Stimulated activated CD8-positive, alpha-beta memory T cell treated with anti-CD3 and anti-CD28 coated beads, Interleukin-2, amount 100 ng/mL, for 1 hour (primary cell): ENCODE data around the gene OR5D18.
"Not testable (repeated sequence)": the region's sequence is repeated elsewhere in the genome, so short reads cannot be mapped to it uniquely, and the experiment has no call there.

Source experiments
- DNase-seq, 2 donors: peaks; one replicate each; pipeline ENCODE4 v3.0.0-alpha.2; 2020; ENCODE audit warnings: low read depth in 2 of 2

Gene OR5D18

DNA sequence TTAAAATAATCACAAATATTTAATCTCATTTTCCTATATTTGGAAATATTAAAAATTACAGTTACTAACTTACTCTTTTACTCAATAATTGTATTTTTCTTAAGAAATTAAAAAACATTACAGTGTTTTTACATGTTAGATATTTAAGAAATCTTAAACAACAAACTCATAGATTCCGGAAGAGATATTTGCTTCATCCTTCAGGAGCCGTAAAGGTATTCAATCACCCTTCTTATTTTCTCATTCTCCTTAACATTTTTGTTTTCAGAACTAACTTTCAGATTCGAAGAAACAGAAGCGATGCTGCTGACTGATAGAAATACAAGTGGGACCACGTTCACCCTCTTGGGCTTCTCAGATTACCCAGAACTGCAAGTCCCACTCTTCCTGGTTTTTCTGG lies at the start of gene OR5D18:
Gene OR5D18, plus strand, starts transcription at position 301 of the 400 bp plus-strand sequence. Its CDS starts 0 bp downstream, at position 301.
- DNase-seq = no peak

- no peak for DNase-seq
These were observed 46.3 kb upstream of the OR5D18 start, which contains the start of gene OR5D13 for GRCh38 chr11:55773138-55773537. OR5D13 (plus strand) TSS chr11:55773438; CDS start chr11:55773438, 0 bp downstream.

DNA sequence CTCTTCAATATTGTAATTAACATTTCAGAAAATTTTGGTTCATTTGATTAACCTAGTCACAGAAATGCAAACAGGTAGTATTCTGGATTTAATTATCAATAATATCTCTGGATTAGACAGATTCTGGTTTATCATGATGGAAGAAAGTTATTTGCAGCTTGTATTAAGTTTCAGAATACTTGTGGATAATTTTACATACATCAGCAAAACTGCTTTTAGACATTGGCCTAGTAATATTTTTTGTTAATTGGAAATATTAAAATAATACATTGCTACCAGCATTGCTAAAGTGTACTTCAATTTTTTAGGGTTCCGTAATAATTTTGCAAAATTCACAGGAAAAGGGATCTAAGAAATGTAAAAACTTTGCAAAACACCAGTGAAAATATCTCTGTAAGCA lies 27.8 kb upstream of the OR5D18 start:
- no peak for DNase-seq

DNA sequence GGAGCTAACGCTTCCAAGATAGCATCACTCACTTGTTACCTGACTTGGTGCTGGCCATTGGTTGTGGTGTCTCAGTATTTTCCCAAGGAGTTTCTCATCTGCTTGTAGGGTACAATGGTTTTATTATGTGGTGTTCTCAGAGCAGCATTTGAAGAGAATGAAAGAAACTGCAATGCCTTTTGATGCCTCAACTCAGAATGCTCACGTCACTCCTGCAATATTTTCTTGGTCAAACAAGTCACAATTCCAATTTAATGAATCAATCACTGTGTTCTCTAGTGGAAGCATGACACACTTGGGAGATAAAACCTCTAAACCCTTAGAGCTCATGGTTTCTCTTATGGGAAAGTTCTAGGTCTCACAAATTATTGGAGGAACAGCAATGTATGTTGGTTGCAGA lies 26.1 kb upstream of the OR5D18 start:
- DNase-seq = no peak

DNA sequence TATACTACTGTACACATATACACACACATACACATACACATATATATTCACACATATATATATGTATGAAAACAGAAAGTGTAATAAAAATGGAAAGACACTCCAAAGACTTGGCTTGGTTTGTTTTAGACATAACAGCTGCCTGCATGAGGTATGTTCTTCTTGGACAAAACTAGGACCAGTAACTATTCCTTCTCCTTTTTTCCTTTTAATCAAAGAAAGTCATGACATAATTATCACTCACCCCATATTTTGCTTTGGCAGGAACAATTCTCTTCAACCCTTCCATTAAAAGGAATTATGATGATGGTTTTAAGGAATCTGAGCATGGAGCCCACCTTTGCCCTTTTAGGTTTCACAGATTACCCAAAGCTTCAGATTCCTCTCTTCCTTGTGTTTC lies 24.2 kb upstream of the OR5D18 start, which contains the start of gene OR5D14:
Gene OR5D14, plus strand, starts transcription at position 301 of the 400 bp plus-strand sequence. Its CDS starts 0 bp downstream, at position 301.
- no peak for DNase-seq

DNA sequence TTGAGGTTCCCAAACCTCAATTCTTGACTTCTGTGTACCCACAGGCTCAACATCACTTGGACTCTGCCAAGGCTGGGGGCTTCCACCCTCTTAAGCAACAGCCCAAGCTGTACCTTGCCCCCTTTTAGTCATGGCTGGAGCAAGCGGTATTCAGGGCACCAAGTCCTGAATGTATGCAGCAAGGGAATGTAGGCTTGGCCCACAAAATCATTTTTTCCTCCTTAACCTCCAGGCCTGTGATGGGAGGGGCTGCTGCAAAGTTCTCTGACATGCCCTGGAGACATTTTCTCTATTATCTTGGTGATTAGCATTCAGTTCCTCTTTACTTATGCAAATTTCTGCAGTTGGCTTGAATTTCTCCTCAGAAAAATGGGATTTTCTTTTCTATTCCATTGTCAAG lies 13.2 kb upstream of the OR5D18 start:
- no peak for DNase-seq

DNA sequence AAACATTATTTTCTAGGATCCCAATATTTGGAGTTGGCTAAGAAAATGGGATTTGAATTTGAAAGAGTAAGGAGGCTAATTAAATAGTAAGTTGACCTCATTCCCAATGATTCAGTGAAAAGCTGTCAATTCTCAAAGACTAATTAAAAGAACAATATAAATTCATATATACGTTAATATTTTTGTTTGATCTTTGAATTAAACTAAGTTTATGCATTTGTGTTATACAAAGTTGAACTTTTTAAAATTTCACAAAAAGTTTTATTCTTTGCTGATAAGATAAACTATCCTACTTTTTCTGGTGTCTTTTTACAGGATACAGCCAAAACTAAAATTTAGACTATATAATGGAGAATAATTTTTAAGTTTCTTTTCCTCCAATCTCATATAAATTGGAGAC lies 8.4 kb upstream of the OR5D18 start, which contains the start of gene OR5L1:
Gene OR5L1, plus strand, starts transcription at position 301 of the 400 bp plus-strand sequence. CDS start 100 bp downstream, outside the sequence.
- DNase-seq = no peak

- DNase-seq = no peak
These were observed 7.5 kb downstream of the OR5D18 start, which contains the start of gene OR5L2 for GRCh38 chr11:55826919-55827318. OR5L2 (plus strand) TSS chr11:55827219; CDS start chr11:55827219, 0 bp downstream.

GRCh38 chr11:55838452-55838851 lies 19.0 kb downstream of the OR5D18 start, which contains the start of gene OR5D16:
OR5D16 (plus strand) TSS chr11:55838752; CDS start chr11:55838752, 0 bp downstream.
- DNase-seq = no peak

- no peak for DNase-seq
These were observed 28.0 kb downstream of the OR5D18 start for GRCh38 chr11:55847453-55847852.

- DNase-seq = no peak
These were observed 29.6 kb downstream of the OR5D18 start for GRCh38 chr11:55849037-55849436.

- DNase-seq = no peak
These were observed 32.7 kb downstream of the OR5D18 start for GRCh38 chr11:55852141-55852540.

DNA sequence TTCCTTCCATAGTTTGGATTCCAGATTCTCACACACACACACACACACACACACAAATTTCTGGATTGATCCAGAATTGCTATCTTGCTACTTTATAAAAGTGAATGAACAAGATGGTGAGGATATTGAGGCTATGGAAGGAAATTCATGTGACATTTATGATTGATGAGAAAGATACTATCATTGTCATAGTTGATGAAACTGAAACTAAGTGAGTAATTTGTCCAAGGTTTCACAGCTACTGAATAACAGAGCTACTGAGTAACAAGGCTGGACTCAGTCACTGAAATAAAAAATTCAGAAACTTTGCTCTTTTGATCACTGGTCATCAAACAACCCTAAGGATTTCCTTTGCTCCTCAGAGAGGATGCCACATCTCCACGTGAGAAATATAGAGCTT lies 35.3 kb downstream of the OR5D18 start:
- no peak for DNase-seq

- not testable (repeated sequence) for DNase-seq
These were observed 47.9 kb downstream of the OR5D18 start for GRCh38 chr11:55867354-55867753.
